Fibroblast of mammary gland (primary cell): ENCODE data around the gene CPAMD8.
A peak's percentile ranks its signal among the peaks of the same experiment; 100 is the strongest.

Source experiments
- DNase-seq: peaks from one replicate; pipeline ENCODE4 v3.0.0-alpha.2; 2010; ENCODE audit warnings: low read depth
- H3K4me3 ChIP-seq: 2 replicates; pipeline ENCODE4 v1.5.1; 2011; ENCODE audit warnings: low read depth, mild to moderate bottlenecking, low read length, moderate library complexity; ENCODE audit not compliant: control insufficient read depth
- TF ChIP-seq, protein P1 (sequence below): conservative IDR thresholded peaks from 2 replicates; pipeline ENCODE4 v1.5.1; 2011; ENCODE audit warnings: low read depth, low read length, inconsistent platforms; ENCODE audit not compliant: control insufficient read depth, insufficient read depth

CPAMD8 gene

DNA sequence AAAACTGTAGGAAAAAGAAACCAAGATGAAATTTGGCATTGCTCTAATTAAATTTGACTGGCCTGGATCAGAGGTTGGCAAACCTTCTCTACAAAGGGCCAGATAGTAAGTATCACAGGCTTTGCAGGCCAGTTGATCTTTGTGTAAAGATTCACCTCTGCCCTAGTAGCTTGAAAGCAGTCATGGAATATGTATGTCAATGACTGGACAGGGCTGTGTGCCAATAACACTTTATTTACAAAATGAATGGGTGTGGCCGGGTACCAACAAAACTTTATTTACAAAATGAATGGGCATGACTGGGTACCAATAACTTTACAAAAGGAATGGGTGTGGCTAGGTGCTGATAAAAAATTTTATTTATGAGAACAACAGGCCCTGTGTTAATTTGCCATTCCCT, 177.4 kb downstream of the CPAMD8 start:
- TF ChIP-seq, protein P1, sequence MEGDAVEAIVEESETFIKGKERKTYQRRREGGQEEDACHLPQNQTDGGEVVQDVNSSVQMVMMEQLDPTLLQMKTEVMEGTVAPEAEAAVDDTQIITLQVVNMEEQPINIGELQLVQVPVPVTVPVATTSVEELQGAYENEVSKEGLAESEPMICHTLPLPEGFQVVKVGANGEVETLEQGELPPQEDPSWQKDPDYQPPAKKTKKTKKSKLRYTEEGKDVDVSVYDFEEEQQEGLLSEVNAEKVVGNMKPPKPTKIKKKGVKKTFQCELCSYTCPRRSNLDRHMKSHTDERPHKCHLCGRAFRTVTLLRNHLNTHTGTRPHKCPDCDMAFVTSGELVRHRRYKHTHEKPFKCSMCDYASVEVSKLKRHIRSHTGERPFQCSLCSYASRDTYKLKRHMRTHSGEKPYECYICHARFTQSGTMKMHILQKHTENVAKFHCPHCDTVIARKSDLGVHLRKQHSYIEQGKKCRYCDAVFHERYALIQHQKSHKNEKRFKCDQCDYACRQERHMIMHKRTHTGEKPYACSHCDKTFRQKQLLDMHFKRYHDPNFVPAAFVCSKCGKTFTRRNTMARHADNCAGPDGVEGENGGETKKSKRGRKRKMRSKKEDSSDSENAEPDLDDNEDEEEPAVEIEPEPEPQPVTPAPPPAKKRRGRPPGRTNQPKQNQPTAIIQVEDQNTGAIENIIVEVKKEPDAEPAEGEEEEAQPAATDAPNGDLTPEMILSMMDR, result no peak
- H3K4me3 ChIP-seq, result no peak overlapping the region
- DNase-seq, result peak; percentile 79

DNA sequence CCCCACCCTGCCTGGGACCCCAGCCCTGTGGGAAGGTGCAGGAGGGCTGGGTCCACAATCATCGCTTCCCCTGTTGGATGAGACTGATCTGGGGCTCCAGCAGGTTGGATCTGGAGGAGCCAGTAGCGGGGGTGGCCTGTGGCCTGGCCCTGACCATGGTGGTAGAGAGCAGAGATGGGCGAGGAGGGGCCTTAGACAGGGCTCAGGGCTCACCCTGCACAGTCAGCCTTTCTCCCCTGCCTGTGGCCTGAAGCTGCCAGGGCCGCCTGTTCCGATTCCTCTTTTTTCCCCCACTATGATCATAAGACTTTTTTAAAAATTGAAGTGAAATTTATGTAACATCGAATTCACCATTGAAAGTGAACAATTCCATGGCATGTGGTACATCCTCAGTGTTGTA, 179.2 kb downstream of the CPAMD8 start:
- no peak for DNase-seq
- TF ChIP-seq, protein P1, result no peak
- no peak overlapping the region for H3K4me3 ChIP-seq

DNA sequence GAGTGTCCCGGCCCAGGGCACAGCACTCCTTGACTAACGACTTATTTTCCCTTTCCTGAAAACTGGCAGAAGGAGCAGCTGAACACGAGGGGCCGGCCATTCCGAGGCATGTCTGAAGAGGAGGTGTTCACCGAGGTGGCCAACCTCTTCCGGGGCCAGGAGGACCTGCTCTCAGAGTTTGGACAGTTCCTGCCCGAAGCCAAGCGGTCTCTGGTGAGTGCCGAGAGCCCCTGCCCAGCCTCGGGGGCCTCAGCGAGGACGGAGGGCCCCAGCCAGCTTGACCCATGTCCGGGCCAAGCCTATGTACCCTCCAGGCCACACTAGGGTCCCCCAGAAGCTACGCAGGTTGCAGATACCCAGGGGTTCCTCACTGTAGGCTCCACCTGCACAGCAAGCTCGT, 179.7 kb downstream of the CPAMD8 start:
- no peak for DNase-seq
- TF ChIP-seq, protein P1, result no peak
- H3K4me3 ChIP-seq, result no peak overlapping the region
